SKM-1 treated with dmso at 0.1 percent for 144 hours (cell line): ENCODE measurements around the gene TMEM52.

Experiments used
- DNase-seq: peaks from one replicate; lab custom pipeline; 2025; ENCODE audit not compliant: unreplicated experiment; lab: John Stamatoyannopoulos, UW

TMEM52 gene

DNA sequence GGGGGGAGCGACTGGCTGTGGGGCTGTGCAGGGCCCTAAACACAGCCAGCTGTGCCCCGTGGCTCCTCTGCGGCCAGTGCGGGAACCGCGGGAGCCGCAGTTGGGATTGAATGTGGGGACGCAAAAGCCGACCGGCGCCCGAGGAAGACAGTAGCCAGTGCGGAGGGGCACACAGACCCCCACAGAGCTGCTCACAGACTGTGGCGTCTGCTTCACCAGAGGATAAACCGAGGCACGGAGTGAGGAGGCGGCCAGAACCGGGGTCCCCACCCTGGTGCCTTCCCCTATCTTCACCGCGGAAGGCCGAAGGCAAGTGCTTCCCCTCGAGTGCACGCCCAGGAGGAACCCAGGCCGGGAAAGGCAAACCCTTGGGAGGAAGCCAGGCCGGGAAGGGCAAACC lies 8.7 kb upstream of the TMEM52 start:
- no peak for DNase-seq

DNA sequence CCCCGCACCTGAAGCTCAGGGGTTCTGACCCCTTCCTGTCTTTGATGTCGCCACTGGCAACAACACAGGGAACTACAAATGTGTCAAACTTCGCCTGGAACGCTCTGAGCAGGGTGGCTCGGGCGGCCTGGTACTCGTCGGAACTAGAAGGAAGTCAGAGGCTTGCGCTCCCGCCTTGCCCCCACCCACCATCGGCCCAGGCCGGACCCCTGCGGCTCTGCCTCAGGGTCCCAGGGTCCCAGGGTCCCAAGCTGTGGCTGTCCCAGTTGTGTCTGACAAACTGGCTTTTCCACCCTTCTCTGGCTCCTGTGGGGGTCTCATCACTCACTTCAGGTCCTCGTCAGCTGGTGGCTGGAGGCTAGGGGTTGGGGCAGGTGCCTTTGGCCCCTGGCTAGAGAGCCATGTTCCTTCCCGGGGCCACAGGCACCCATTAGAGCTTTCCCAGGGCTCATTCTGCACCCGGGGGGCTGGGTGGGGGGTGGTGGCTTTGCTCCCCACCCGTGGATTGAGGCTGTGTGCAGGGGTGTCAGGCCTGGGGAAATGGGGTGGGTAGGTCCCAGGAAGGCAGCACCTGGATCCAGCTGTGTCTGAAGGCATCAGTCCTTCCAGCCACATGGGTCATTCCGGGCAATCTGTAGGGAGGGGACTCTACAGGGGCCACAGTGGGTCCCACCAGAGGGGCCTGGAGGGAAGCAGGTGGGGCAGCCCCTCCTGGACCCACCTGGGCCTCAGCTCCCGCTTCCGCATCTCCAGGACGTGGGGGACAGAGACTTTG lies 8.0 kb upstream of the TMEM52 start:
- no peak for DNase-seq

DNA sequence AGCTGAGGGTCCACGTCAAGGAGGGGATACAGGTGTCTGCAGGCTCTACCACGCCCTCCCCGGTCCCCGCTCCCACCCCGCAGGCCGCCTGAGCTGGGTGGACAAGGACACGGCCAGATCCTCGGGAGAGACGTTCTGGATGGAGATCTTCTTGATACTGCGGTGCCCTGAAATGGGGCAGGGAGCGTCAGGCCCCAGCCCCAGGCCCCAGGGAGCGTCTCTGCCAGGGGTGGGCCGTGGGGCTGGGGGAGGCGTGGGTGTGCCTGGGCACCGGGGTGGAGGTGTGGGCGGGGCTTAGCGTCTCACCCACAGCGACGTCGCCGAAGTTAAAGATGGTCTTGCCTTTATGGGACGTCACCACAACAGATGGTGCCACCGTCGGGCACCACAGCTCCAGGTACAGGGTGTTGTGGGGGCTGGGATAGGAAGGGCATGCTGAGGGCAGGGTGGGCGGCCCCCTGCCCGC lies 7.3 kb upstream of the TMEM52 start:
- no peak for DNase-seq

DNA sequence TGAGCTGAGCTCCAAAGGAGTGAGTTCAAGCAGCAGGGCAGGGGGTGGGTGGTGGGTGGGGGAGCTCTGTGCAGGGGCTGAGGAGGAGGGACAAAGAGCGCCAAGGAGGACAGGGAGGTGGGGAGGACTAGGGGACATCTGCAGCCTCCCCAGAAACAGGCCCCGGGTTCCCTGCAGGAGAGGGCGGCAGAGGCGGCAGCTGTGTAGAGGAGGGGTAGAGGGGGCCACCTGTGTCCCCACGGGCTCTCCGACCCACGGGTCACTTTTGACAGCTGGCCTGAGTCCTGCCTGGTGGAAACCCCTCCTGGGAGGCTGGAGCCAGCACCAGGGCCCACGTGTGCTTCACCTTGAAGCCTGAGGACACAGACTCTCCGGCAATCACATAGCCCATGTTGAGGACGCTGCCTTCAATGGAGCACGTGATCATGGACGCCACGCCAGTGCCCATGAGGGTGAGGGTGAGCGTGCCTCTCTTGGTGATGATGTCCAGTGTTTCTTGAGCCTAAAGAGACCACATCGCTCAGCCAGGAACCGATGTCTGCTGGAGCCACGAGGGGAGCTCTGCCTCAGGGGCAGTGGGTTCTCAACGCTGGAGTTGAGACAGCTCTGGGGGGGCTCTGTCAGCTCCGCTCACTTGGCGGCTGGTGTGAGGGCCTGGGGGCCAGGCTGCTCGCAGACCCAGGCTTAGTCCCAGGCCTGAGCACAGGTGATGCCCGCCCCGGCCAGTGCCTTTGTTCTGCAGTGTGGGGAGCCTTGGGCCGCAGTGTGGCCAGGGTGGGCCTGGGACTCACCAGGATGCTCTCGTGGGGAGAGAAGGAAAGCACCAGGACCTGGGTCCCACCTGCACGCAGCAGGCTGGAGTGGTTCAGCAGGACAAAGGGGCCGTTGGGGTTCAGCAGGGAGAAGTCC lies 6.6 kb upstream of the TMEM52 start:
- no peak for DNase-seq

DNA sequence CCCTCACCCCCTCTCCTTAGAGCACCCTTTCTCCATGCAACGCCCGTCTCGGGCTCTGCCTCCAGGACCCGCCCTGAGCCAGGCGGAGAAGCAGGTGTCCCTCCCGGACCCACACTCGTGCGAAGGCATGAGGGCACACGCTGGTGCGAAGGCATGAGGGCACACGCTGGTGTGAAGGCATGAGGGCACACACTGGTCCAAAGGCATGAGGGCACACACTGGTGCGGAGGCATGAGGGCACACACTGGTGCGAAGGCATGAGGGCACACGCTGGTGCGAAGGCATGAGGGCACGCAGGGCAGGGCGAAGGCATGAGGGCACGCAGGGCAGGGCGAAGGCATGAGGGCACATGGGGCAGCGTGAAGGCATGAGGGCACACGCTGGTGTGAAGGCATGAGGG lies 5.8 kb upstream of the TMEM52 start:
- no peak for DNase-seq

DNA sequence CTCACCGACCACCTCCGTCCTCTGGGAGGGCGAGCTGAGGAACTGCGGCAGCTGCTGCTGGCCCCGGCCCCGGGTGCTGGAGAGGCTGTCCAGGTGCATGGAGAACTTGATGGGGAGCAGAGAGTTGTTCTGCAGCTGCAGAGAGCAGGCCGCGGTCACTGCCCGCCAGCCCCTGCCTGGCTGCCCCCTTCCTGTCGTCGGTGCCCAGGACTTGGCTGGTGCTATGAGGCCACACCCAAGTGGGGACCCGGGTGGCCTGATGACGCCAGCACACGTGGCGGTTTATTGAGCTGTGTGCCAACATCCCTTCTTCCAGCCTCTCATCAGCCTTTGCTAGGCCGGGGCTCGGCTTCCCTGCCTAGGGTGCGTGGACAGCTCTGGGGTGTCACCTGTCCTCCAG lies 5.3 kb upstream of the TMEM52 start:
- DNase-seq = no peak

DNA sequence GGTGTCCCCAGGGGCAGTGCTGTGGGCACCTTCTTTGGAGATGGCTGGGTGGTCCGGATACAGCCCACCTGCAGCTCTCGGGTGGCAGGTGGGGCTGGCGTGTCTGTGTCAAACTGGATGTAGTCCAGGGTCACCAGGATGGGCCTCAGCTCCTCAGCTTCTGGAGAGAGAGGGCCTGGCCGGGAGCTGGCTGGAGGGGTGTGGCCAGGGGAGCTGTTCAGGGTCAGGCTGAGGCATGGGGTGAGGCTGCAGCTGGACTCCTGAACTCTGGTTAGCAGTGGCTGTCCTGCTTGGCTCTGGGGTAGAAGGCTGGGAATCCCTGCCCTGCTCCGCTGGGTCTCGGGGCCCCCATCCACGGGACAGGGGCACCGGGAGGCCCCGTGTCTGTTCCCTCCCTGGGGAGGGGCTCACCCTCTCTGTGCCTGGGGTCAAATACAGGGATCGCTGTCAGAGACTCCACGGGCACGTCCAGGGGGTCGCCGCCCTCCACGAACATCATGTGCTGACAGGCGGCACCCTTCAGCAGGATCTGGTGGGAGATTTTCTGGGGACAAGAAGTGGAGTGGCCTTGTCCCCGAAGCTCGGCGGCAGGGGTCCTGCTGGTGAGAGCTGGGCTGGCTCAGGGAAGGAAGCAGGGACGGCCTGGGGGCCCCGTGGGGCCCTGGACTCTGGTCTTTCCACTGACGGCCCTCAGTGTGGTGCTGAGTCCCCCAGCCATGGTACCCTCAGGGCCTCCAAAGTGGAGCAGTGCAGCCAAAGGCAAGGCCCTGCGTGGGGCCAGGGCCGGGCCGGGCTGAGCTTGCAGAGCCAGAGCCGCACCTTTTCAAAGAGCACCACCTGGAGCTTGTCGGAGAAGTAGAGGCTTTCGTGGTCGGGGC lies 4.1 kb upstream of the TMEM52 start:
- DNase-seq = no peak

DNA sequence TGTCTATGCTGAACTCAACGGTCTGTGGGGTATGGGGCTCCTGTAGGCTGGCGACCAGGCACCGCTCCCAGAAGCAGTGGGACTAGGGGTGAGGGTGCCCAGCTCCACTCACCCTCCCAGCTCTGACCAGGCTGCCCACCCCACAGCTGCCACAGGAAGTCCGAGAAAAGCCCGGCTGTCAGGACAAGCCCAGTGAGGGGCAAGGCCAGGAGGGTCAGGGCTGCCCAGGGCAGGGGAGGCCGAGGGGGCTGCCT lies 3.5 kb upstream of the TMEM52 start:
- DNase-seq = no peak

DNA sequence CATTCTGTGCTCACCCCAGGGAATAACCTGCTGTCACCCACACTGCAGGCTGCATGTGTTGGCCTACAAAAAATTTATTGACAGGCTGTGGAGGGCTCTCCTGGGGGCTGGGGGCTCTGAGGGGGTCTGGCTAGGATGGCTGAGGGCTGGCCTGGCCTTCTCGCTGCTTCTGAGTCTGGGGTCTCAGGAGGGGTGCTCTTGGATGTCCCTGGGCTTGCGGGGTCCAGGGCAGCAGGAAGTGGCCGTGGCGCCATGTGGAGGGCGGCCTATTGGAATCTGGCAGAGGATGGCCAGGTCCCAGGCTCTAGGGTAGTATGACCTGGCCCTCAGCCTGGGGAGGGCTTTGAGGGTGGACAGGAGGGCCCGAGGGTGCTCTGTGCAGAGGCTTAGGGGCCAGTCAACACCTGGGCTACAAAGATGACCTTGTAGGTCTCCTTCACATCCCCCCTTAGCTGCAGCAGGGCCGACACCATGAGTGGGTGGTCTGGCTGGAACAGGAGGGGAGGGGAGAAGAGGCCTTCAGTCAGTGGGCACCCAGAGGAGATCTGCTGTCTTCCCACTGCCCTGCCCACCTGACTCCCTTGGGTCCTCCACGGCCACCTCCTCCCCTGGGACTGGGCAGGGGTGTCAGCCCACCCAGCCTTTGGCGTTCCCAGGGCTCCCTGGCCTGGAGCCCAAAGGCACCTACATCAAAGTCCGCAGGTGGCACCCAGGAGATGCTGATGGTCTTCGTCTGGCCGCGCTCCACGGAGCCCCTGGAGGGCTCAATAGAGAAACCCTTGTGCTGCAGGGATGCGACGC lies 3.0 kb upstream of the TMEM52 start:
- no peak for DNase-seq

DNA sequence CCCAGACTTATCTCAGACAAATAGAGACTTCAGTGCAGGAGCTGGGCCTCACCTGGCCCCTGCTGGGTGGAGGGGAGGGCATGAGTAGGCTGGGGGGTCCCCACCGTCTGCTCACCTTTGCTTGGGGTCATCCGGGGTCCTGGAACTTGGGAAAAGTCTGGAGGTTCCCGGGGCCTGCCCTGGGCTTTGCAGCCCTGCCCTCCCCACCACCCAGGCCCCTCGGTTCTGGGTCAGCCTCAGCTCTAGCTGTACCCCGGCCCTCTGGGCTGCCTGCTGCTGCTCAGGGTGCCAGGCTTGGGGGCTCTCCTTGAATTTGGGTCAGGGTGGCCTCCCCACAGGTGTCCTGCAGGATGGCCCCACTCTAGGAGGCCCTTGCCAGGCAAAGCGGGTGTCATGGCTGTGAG lies 2.4 kb upstream of the TMEM52 start:
- DNase-seq = no peak

DNA sequence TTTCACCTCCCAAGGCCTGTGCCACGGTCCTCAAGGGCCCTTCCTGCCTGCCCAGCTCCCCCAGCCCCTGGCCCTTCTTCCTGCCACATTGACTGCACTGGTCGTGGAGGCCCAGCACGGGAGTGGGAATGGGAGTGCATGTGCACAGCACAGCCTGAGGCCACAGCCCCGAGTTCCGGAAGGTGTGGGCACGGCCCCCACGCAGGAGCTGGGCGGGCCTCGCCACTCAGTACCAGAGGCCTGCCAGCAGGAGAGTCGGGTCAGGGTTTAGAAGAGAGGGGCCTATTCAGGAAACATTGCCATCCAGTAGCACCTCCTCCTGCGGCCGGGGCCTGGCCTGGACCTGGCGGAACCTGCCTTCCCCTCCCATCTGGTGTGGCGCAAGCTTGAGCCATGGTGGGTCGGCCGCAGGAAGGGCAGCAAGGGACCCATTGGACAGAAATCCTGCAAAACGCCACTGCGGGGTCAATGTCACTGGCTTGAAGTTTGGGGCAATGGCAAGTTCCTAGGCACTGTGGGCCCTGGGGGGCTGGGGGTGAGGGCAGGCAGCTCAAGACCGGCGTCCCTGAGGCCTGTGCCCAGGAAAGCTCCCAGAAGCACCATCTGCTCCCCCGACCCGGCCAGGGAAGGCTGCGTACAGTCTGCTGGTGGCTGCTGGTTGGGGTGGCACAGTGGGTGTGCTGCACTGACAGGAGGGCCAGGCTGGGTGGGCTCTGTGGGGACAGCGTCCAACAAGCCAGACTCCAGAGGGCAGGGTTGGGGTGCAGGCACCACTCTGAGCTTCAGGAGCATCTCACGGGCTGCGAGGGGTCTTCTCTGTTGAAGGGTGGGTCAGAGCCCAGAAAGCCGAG lies 1.8 kb upstream of the TMEM52 start:
- no peak for DNase-seq

DNA sequence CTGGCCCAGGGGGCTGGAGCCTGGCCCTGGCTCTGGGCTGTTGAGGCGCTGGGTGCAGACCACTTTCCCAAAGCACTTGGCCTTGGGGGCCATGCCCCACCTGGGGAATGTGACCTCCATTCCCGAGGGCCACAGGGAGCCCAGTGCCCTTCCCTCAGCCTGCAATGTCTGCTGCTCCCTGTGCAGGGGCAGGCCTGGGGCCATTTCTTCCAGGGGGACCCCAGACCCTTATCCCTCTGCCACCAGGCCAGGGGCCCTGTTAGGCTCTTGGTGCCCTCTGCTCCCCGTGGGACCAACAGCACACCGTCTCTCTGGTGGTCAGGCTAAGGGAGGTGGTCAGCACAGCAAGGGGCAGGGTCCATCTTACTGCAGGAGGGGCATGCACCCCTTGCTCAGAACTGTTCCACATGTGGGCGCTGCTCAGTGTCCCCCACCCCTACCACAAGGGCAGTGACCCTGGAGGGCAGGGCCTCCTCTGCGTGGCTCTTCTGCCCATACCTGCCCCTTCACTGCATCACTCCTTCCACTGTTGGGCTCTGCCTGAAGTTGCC lies 1.1 kb upstream of the TMEM52 start:
- DNase-seq = no peak

DNA sequence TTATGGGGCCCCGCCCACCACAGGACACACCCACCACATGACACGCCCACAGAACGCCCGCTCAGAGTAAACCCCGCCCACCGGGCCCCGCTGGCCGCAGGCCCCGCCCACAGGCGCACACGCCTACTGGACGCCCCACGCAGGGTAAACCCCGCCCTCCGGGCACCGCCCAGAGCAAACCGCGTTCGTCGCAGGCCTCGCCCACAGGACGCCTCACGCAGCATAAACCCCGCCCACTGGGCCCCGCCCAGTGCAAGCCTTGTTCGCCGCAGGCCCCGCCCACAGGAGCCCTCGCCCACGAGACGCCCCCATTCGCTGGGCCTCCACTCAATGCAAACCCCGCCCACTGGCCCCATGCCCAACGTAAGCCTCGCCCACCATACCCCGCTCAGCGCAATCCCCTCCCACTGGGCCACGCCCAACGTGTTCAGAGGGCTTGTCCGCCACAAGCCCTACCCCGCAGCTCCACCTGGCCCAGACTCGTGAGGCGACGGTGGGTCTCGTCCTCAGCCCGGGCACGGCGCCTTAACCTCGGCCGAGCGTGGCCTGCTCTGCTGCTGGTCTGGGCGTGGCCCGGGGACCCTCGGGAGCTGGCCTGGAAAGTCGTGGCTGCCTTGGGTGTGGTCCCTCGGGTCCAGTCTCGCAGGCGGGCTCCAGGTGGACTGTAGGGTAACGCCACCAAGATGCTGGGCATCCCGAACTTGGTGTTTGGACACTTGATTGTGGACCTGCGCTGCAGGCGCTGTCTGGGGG lies 401 bp upstream of the TMEM52 start:
- peak; percentile 92 for DNase-seq

DNA sequence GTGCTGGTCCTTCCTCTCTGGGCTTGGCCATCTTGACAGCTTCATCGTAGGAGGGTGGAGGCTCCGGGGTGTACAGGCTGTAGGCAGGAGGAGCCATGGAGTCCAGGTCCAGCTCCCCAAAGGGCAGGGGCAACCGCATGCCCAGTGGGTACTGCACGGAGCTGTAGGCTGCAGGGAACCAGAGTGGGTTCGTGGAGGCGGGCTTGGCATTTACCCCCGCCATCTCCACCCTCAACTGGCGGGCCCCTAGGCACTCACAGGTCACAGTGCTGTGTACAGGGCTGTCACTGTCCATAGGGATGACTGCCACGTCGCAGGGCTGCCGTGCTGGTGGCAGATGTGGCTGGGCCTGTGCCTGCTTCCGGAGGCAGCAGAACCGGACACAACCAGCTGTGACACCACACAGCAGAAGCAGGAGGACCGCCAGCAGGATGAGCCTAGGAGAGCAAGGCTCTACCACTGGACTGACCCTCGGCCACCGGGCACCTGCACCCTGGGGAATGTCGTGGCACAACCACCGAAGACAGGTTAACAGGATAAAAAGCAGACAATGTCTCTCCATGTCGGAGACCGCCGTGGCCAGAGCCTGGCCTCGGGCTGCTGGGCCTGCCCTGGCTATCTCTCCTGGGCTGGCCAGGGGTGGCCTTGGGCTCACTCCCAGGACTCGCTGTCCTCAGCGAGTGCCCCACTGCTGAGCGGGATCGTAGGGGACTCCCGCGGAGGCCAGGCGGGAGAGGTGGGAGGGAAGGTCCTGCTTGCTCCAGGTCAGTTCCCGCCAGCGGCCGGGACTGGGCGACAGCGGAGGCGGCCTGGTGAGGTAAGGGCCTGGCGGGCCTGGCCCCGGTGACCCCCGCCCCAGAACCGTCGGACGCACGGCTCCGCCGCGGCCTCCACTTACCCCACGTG lies 831 bp downstream of the TMEM52 start:
- DNase-seq = no peak

DNA sequence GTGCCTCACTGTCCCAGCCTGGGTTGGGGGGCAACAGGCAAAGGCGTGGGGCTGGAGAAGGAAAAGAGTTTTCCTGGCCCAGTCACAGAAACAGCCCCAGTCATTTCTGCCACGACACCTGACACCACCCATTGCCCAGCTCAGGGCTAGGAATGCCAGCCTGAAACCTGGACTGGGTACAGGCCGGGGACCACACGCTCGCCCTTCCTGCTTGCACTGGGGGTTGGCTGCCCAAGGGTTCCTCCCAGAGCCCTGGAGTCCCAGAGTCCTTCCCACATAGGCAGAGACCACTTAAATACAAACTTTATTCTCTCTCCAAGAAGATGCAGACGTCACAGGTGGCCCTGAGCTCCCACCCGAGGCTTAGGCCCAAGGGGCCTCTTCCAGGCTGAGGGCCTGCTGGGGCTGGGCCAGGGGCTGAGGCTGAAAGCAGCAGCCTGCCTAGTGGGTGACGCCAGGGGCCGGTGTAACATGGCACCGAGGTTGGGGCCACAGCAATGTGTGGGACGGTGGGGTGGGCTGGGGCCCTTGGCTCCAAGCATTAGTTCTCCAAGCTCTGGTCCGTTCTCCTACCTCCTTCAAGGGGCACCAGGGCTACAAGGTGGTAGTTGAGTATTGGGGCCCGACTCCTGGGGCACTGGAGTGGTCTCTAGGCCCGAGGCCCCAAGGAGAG lies 1.6 kb downstream of the TMEM52 start:
- DNase-seq = no peak

DNA sequence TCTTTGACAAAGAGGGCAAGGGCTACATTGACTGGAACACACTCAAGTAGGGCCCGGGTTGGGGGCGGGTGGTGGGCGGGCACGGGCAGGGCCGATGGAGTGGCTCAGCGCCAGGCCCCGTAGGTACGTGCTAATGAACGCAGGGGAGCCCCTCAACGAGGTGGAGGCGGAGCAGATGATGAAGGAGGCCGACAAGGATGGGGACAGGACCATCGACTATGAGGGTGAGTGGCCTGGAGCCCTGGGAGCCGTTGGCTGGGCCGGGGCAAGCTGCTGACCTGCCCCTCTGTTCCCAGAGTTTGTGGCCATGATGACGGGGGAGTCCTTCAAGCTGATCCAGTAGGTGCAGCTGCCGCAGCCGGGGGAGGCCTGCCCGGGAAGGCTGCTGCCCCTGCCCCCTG lies 2.2 kb downstream of the TMEM52 start:
- no peak for DNase-seq
